DOHH2 (cell line): Measurements from ENCODE around the gene ZNF865.

Experiments
- EZH2phosphoT487 ChIP-seq: fragments of 200-600 bp; sonication (generic); IDR thresholded peaks from 2 replicates; pipeline ENCODE4 v1.6.1; 2017; ENCODE audit warnings: borderline replicate concordance, mild to moderate bottlenecking, antibody characterized with exemption, low read length, moderate library complexity, mixed read lengths
- TF ChIP-seq, protein P1 (sequence below): fragments of 200-600 bp; sonication (generic); IDR thresholded peaks from one replicate; pipeline ENCODE4 v1.5.1; 2014; ENCODE audit warnings: antibody characterized with exemption, mild to moderate bottlenecking, low read depth, low read length; ENCODE audit not compliant: poor library complexity, severe bottlenecking

DNA sequence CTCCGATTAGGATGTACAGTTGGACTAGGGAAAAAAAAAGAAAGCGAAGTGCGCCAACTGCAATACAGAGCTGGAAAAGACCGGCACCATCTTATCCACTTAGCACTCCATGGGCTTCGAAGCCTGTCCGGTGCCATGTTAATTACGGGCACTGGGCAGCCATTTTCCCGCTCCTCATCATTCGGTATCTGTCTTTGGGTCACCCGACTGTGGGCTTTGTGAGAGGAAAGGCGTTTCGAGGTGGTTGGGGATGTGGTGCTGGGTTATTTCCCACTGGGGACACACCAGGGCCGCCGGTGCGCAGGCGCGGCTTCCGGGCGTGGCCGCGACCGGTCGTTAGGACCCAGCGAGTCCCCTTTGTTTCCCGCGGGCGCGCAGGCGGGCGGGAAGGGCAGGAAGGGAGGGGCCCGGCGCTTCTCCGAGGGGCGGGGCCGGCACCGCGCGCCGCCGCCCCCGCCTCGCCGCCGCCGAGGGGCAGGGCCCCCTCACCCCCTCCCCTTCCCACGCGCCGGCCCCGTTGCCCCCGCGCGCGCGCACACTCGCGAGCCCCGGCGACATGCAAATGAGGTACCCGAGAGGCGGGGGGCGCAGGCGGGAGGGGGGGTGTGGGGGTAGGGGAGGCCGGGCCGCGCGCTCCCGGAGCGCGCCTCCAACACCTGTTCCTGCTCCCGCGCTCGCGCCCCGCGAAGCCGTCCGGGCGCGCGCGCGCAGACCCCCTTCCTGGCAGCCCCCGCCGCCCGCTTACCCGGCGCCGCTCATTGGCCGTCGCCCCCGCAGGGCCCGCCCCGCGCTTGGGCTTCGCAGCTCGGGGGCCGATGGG is 5.4 kb upstream of the ZNF865 start, which contains the start of gene ZNF524:
- TF ChIP-seq, protein P1, sequence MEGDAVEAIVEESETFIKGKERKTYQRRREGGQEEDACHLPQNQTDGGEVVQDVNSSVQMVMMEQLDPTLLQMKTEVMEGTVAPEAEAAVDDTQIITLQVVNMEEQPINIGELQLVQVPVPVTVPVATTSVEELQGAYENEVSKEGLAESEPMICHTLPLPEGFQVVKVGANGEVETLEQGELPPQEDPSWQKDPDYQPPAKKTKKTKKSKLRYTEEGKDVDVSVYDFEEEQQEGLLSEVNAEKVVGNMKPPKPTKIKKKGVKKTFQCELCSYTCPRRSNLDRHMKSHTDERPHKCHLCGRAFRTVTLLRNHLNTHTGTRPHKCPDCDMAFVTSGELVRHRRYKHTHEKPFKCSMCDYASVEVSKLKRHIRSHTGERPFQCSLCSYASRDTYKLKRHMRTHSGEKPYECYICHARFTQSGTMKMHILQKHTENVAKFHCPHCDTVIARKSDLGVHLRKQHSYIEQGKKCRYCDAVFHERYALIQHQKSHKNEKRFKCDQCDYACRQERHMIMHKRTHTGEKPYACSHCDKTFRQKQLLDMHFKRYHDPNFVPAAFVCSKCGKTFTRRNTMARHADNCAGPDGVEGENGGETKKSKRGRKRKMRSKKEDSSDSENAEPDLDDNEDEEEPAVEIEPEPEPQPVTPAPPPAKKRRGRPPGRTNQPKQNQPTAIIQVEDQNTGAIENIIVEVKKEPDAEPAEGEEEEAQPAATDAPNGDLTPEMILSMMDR: no peak
- no peak for TF ChIP-seq EZH2phosphoT487
